DMS53 treated with DMSO at 0.1 percent for 48 hours (cell line): ENCODE results near the gene WDR1.

Source experiments
- DNase-seq: peaks from one replicate; lab custom pipeline; 2025; ENCODE audit not compliant: unreplicated experiment; lab: John Stamatoyannopoulos, UW

WDR1 gene

GRCh38 chr4:10099499-10100325, 16.9 kb downstream of the WDR1 start:
- no peak for DNase-seq

- no peak for DNase-seq
These were observed 17.8 kb downstream of the WDR1 start for GRCh38 chr4:10098780-10099160.

- DNase-seq = no peak
These were observed 18.5 kb downstream of the WDR1 start for GRCh38 chr4:10097906-10098779.

- DNase-seq = no peak
These were observed 19.6 kb downstream of the WDR1 start for GRCh38 chr4:10096978-10097335.

DNA sequence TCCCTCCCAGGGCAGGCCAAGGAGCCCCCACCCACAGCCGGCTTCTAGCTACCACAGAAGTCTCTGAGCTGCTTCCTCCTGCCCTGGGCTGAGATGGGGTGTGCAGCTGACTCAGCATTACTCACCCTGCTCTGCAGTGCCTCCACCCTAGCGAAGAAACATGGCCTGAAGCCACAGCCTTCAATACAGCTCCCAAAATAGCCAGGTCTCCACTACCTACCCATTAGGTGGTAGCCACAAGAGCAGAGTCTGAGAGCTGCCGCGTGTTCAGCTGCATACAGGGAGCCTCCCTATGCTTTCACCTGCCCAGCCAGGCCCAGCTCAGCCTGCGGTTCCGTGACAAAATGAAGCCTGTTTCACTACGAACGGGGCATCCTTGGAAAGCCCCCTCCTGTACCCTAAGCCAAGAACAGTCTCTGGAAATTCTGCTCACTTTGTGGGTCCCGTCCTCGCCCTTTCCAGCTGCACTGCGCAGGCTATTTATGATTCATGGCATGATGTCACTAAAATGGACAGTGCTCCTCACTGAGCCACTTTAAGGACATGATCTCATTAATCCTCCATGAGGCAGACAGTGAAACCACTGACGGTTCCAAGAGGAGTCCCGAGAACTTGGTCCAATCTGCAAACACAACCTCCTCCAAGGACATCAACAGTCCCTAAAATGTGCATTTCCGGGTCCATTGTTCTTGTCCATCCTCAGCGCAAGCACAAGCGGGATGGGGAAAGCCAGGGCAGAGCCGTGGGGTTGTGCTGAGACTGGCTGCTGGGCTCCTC, 20.2 kb downstream of the WDR1 start:
- DNase-seq = no peak

DNA sequence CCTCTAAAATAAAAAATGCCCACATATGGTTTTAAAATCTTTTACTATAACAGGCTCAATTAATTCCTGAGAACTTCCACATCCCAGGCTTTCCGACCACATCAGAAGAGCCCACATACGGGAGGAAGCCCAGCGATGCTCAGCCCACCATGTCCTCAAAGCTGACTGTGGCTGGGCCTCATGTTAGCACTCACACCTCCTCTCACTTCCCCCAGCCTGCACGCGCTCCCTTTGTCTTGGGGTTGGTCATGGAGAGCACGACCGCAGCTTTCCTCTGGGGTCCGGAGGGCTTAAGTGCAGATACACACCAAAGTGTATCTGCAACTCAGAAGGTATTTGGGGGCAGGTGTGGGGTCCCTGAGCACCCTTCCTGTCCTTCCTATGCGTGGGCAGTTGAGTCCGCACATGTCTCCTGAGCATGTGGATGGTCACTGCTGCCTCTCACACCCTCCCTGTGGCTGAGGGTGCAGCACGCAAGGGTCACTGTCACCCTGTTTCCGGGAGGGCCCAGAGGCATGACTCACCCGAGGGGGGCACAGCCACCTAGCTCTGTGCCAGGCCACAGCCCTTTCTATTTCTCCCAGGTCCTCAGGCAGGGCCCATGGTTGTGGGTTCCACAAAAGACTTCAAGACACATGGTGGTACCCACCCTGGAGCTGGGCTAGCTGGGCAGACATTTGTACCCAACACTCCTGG, 21.2 kb downstream of the WDR1 start:
- no peak for DNase-seq

DNA sequence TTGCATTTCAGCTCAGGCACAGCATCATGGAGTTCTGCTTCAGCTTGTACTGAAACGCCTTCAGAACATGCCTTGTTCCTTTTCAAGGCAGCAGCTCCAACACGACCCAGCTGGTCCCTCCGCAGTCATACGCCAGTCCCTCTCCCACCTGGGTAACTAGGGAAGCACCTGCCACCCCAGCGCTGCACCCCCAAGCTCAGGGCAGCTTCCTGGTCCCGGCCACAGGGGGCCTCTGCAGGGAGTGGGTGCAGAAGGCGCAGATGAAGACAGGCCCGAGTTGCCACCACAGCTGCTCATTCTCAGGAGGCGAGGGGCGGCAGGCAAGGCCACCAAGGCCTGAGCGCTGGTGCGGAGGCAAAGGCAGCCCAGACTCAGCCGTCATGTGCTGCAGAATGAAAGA, 21.8 kb downstream of the WDR1 start:
- no peak for DNase-seq

- DNase-seq = no peak
These were observed 22.6 kb downstream of the WDR1 start for GRCh38 chr4:10093801-10094552.

DNA sequence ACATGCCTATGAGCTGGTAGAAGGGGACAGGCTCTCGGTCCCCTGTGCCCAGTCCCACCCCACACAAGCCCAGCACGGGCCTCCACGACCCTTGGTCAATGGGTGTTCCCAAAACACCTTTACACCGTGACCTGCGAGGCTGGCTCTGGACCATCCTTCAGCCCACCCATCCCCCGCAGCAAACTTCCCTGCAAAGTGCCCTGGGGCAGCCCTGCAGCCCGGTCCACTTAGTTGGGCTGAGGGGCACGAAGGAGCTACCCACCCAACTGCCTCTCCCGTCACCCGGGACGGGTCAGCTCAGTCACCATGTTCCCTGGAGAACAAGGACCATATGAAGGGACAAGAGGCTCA, 23.4 kb downstream of the WDR1 start:
- no peak for DNase-seq

- DNase-seq = no peak
These were observed 23.9 kb downstream of the WDR1 start for GRCh38 chr4:10092481-10093270.

DNA sequence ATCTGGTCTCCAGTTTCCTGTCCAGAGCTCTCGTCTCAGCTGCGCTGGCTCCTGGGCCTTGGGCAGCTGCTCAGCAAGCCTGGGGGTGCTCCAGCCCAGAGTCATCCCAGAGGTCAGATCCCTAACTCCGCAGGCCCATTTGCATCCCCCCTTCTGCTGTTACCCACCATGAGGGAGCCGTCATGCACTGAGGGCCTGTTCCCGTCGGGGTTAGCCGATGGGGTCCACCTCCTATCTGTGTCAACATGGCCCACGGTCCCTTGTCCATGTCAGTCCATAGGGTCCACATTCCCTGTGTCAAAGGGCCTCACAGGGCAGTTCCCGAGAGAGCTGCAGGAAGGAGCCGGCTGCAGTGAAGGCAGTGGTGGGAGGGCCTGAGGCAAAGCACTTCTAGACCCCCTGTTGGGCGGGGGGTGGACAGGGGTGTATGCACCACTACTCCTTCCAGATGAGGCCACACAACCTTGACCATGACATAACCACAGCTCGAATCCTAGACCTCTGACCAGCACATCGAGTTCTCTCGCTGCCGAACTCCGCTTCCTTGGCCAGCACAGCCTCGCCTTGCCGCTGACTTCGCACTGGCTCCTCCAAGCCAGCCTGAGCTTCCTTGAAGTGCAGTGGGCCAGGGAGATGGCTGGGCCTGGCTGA, 24.9 kb downstream of the WDR1 start:
- no peak for DNase-seq

DNA sequence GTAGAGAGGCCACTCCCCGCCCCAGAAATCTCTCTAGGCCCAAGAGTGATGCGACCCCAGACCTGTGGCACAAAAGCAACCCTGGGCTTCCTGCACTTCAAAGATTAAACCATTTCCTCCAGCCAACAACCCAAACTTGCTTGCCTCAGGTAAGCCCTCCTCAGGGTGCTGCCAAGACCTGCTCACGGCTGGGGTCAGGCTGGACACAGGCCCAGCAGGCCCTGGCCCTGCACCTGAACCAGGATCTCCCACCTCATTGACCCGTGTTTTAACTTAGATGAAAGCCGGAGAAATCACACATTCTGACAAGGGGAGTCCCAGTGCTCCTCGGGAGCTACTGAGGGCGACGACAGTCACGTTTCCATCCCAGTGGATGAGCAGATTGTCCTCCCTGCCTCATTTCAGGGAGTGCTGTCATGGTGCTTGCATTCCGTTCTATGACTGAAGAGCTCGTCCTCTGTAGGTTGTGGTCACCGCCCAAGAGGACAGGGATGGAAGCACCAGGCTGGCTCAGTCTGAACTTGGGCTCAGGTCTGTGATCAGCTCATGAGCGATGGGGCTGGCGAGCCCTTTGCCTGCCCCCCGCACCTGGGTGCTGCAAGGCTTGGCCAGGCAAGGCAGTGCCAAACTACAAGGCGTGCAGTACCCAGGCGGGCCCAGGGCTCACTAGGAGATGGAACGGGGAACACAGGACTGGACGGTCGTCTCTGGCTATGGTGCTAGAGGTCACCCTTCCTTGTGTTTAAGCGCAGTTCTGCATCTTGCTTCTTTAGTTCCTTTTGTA, 25.9 kb downstream of the WDR1 start:
- DNase-seq = no peak

GRCh38 chr4:10089346-10089745, 27.3 kb downstream of the WDR1 start:
- DNase-seq = no peak

DNA sequence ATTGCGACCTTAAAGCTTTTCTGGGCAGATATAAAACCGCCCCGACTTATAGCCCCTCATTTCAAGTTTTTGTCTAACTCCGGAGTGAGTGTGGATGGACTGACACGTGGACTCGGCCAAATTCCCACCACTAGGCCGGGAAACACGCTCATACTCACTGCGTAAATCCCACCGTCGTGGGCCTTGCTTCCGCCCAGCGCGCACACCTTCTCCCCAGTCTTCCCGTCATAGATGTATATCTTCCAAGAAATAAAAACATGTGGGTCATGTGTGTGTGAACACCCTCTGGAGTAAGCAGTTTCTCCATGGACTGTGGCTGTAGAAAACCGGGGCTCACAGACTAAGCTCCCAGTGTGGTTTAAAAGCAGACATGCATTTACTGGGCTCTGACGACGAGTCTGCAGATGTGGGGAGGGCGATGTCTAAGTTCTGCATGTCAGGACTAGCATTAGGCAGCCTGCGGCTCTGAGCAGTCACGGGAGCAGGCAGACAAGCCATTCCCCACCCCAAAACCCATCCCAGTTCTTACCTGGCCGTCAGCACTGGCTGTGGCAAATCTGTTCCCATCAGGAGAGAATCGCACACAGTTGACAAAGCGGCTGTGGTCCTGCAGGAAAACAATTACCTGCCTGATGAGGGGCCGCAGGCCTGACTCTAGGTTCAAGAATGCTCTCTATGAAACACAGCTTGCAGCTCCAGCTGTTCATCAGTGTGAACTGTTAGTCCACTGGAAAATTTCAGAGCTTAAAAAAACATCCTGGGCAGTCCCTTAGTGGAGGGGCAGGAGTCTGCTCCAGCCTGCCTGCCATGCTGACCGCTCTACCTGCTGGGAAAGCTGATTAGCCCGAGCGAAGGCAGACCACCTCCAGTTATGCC, 28.2 kb downstream of the WDR1 start:
- DNase-seq = no peak

DNA sequence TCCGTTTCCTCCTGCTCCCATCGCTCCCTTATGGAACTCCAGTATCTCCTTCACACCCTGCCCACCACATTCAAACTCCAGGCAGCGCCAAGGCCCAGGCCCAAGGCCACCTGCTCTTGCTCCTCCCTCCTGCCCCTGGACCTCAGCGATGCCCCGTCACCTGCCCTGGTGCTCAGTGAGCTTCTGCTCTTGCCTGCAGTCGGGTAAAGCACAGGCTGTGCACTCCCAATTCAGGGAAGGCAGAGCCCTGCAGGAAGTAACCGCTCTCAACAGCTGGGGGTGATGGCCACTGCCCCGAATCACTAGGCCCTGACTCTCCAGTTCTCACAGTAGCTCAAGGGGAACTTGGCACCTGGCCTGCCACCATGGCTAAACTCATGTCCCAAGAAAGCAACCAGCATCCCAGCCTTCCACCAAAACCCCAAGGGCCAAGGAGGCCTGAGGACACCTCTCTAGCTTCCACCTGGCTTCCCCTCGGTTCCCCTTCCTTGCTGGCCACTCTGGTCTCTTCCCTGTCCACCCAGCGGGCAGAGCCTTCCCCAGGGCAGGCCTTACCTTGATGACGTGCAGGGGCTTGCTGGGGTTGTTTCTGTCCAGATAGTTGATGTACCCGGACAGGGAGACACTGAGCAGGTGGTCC, 29.3 kb downstream of the WDR1 start:
- DNase-seq = no peak

- no peak for DNase-seq
These were observed 30.0 kb downstream of the WDR1 start for GRCh38 chr4:10086506-10087120.
